Measurements from ENCODE around the gene RHOD. TPM values are rescaled to one million over a fixed set of nuclear protein-coding genes. Genes with fewer than 3 reads are reported as not detected.

The RHOD gene
- polyA plus RNA-seq, 1 donor from 2014 or later = not detected

GRCh38 chr11:67024966-67025365 lies 31.7 kb upstream of the RHOD start:
- H3K9me3 ChIP-seq (ENCODE audit: low read length) = no peaks in the 10 kb centered on the region
- TF ChIP-seq CTCF (IDR thresholded peaks at IDR 0.05; ENCODE audit: poor library complexity, severe bottlenecking) = no peak
- no peak for TF ChIP-seq MXI1 (conservative IDR thresholded peaks at IDR 0.05; ENCODE audit: poor library complexity, severe bottlenecking)
- TF ChIP-seq RAD21 (conservative IDR thresholded peaks at IDR 0.05) = no peak
- TF ChIP-seq EP300 (conservative IDR thresholded peaks at IDR 0.05; ENCODE audit: poor library complexity, severe bottlenecking) = no peak
- no peak for TF ChIP-seq POLR2AphosphoS5 (IDR thresholded peaks at IDR 0.05)
- no peak for TF ChIP-seq SMC3 (conservative IDR thresholded peaks at IDR 0.05; ENCODE audit: poor library complexity)
- no peak for TF ChIP-seq REST (IDR thresholded peaks at IDR 0.05; ENCODE audit: borderline replicate concordance)
- no peak for TF ChIP-seq TAF1 (IDR thresholded peaks at IDR 0.05; ENCODE audit: low read depth)
- TF ChIP-seq EZH2 (IDR thresholded peaks at IDR 0.05; ENCODE audit: borderline replicate concordance, insufficient read depth, low read length, poor library complexity, severe bottlenecking) = no peak
- no peak overlapping the region for H2AFZ ChIP-seq (ENCODE audit: low read depth, low read length)
- no peaks in the 10 kb centered on the region for H4K20me1 ChIP-seq (ENCODE audit: insufficient read depth)
- H3K9ac ChIP-seq (ENCODE audit: low read length) = no peak overlapping the region
- no peaks in the 10 kb centered on the region for H3K36me3 ChIP-seq (ENCODE audit: insufficient read depth, low read length)
- no peaks in the 10 kb centered on the region for H3F3A ChIP-seq (ENCODE audit: insufficient read depth, low read length, poor library complexity, severe bottlenecking)
- no peak overlapping the region for H3K4me3 ChIP-seq (ENCODE audit: low read length)
- no peak overlapping the region for H3K4me2 ChIP-seq (ENCODE audit: low read length)
- no peaks in the 10 kb centered on the region for H3K79me2 ChIP-seq (replicated peaks; ENCODE audit: insufficient read depth, low read length)
- no peak overlapping the region for H3K27ac ChIP-seq (ENCODE audit: low read length)
- peaks cover 35% of the 10 kb centered on the region for H3K27me3 ChIP-seq (ENCODE audit: insufficient read depth, low read depth, low read length)
- no peaks in the 10 kb centered on the region for H3K9me2 ChIP-seq (ENCODE audit: insufficient read depth, low read length)

GRCh38 chr11:67025750-67026149 lies 30.9 kb upstream of the RHOD start:
- Histone ChIP-seq H3K27me3 (ENCODE audit: insufficient read depth, low read depth, low read length) (peaks cover 35% of the 10 kb centered on the region), H3F3A (ENCODE audit: insufficient read depth, low read length, poor library complexity, severe bottlenecking) (no peaks in the 10 kb centered on the region), H3K9ac (ENCODE audit: low read length) (no peak overlapping the region), H3K79me2 (replicated peaks; ENCODE audit: insufficient read depth, low read length) (no peaks in the 10 kb centered on the region), H3K9me3 (ENCODE audit: low read length) (no peaks in the 10 kb centered on the region), H3K4me2 (ENCODE audit: low read length) (no peak overlapping the region), H3K36me3 (ENCODE audit: insufficient read depth, low read length) (no peaks in the 10 kb centered on the region), H2AFZ (ENCODE audit: low read depth, low read length) (no peak overlapping the region), H3K9me2 (ENCODE audit: insufficient read depth, low read length) (no peaks in the 10 kb centered on the region), H3K4me3 (ENCODE audit: low read length) (no peak overlapping the region), H4K20me1 (ENCODE audit: insufficient read depth) (no peaks in the 10 kb centered on the region), H3K27ac (ENCODE audit: low read length) (no peak overlapping the region)
- no peak for TF ChIP-seq EZH2 (IDR thresholded peaks at IDR 0.05; ENCODE audit: borderline replicate concordance, insufficient read depth, low read length, poor library complexity, severe bottlenecking)
- no peak for TF ChIP-seq TAF1 (IDR thresholded peaks at IDR 0.05; ENCODE audit: low read depth)
- no peak for TF ChIP-seq CTCF (IDR thresholded peaks at IDR 0.05; ENCODE audit: poor library complexity, severe bottlenecking)
- no peak for TF ChIP-seq SMC3 (conservative IDR thresholded peaks at IDR 0.05; ENCODE audit: poor library complexity)
- no peak for TF ChIP-seq RAD21 (conservative IDR thresholded peaks at IDR 0.05)
